Measurements from ENCODE around the gene CREBRF.

- TF ChIP-seq CTCF (IDR thresholded peaks at IDR 0.05) (no peak), POLR2A (IDR thresholded peaks at IDR 0.05) (no peak), EP300 (IDR thresholded peaks at IDR 0.05) (no peak)
Measured at GRCh38 chr5:173172166-173172565, 116.0 kb downstream of the CREBRF start.

All from sigmoid colon (tissue), 4 donors.